K562 (cell line): ENCODE data around the gene DNAJB13. TPM values are rescaled to one million over a fixed set of nuclear protein-coding genes. Genes with fewer than 3 reads are reported as not detected.

ENCODE experiments used
- ATAC-seq: fragments of 200-7000 bp; cut with Tn5 transposase; 3 replicates; pipeline ENCODE4 v1.9.1; 2020; ENCODE audit warnings: moderate library complexity
- BruUV-seq: library from RNA; stranded (reverse); fragments of 400-500 nt; replicated peaks from 2 replicates; lab custom pipeline; 2021; lab: Mats Ljungman, UMichigan
- CTCF ChIA-PET: fragments of 300-600 bp; formaldehyde crosslinking; extraction: SDS; loops from one replicate; lab custom pipeline; 2021; ENCODE audit warnings: low intra/inter-chr PET ratio; lab: Yijun Ruan, JAX
- POLR2A ChIA-PET: fragments of 300-600, 350-650 bp; sonication (Branson Sonifier 250); formaldehyde crosslinking; extraction: SDS; loops from one replicate; lab custom pipeline; 2021; ENCODE audit warnings: antibody characterized with exemption, inconsistent platforms; lab: Yijun Ruan, JAX
- DNase-seq, 4 experiments: peaks; one replicate each; pipeline versions ENCODE4 v3.0.0 to v3.0.0-alpha.2; 2011 to 2018; ENCODE audit warnings: low spot score in 3 of 4, mixed read lengths in 3 of 4; ENCODE audit errors: extremely low read depth in 1 of 4
- FAIRE-seq: peaks from 2 replicates; lab custom pipeline; 2011; peaks lifted over from hg19 to GRCh38; lab: Jason Lieb, UNC
- H2AFZ ChIP-seq: 2 replicates; pipeline ENCODE4 v1.6.0; 2011; ENCODE audit warnings: low read depth, low read length, control low read depth, inconsistent platforms
- H3K27ac ChIP-seq: fragments of 200-600 bp; 3 replicates; pipeline ENCODE4 v1.8.0; 2011; ENCODE audit warnings: low read depth, mild to moderate bottlenecking, control low read depth, inconsistent platforms, low read length, moderate library complexity, mixed read lengths; ENCODE audit errors: extremely low read depth
- H3K27me3 ChIP-seq, 2 experiments: fragments of 300-600 bp in 1 of 2; 2 replicates in 1 of 2; 3 replicates in 1 of 2; pipeline versions ENCODE4 v1.6.0 to v1.8.0; 2011; ENCODE audit warnings: inconsistent platforms in 2 of 2, low read length in 2 of 2, mild to moderate bottlenecking in 1 of 2, mixed read lengths in 1 of 2, moderate library complexity in 1 of 2; ENCODE audit not compliant: control insufficient read depth in 2 of 2, insufficient read depth in 2 of 2
- H3K36me3 ChIP-seq: fragments of 300-600 bp; 3 replicates; pipeline ENCODE4 v1.8.0; 2011; ENCODE audit warnings: mild to moderate bottlenecking, low read length, inconsistent platforms; ENCODE audit not compliant: control insufficient read depth, insufficient read depth
- H3K4me1 ChIP-seq, 2 experiments: fragments of 200-600 bp in 1 of 2; replicated peaks in 1 of 2; 2 replicates in 1 of 2; 3 replicates in 1 of 2; pipeline versions ENCODE4 v1.5.1 to v1.8.0; 2011; ENCODE audit warnings: inconsistent platforms in 2 of 2, low read length in 2 of 2, mild to moderate bottlenecking in 1 of 2, mixed read lengths in 1 of 2, moderate library complexity in 1 of 2; ENCODE audit not compliant: control insufficient read depth in 2 of 2, insufficient read depth in 2 of 2
- H3K4me2 ChIP-seq: 2 replicates; pipeline ENCODE4 v1.6.1; 2011; ENCODE audit warnings: low read length, control low read depth, inconsistent platforms, mixed read lengths; ENCODE audit not compliant: insufficient read depth
- H3K4me3 ChIP-seq: fragments of 200-600 bp; sonication (generic), shearing (Covaris generic); 2 replicates; pipeline ENCODE4 v1.5.1; 2016; ENCODE audit warnings: control low read depth, inconsistent platforms
- H3K79me2 ChIP-seq: fragments of 200-600 bp; 3 replicates; pipeline ENCODE4 v1.8.0; 2011; ENCODE audit warnings: low read length, inconsistent platforms; ENCODE audit not compliant: control insufficient read depth, insufficient read depth
- H3K9ac ChIP-seq, 2 experiments: 2 replicates each; pipeline versions ENCODE4 v1.6.0 to v1.6.1; 2011; ENCODE audit warnings: low read depth in 2 of 2, low read length in 2 of 2, control low read depth in 1 of 2, inconsistent platforms in 1 of 2, mild to moderate bottlenecking in 1 of 2, mixed read lengths in 1 of 2; ENCODE audit not compliant: insufficient read depth in 1 of 2
- H3K9me1 ChIP-seq: one replicate; pipeline ENCODE4 v1.6.0; 2011; ENCODE audit warnings: inconsistent platforms, mild to moderate bottlenecking, low read length, moderate library complexity; ENCODE audit not compliant: control insufficient read depth, insufficient read depth
- H3K9me3 ChIP-seq: replicated peaks from 2 replicates; pipeline ENCODE4 v1.5.1; 2011; ENCODE audit warnings: low read depth, low read length, inconsistent platforms; ENCODE audit not compliant: control insufficient read depth, insufficient read depth
- H4K20me1 ChIP-seq: replicated peaks from 2 replicates; pipeline ENCODE4 v1.6.1; 2011; ENCODE audit warnings: low read length, inconsistent platforms, mixed read lengths; ENCODE audit not compliant: control insufficient read depth, insufficient read depth
- CBFA2T3 ChIP-seq: fragments of 450-650 bp; IDR thresholded peaks from 2 replicates; pipeline ENCODE4 v1.6.1; 2017
- HLTF ChIP-seq: fragments of 450-650 bp; IDR thresholded peaks from 2 replicates; pipeline ENCODE4 v1.6.1; 2016
- HSF4 ChIP-seq: fragments of 250-450 bp; sonication (Bioruptor Pico); IDR thresholded peaks from 2 replicates; pipeline ENCODE4 v2.1.2; 2022; ENCODE audit warnings: mild to moderate bottlenecking, moderate library complexity, borderline replicate concordance
- KDM1A ChIP-seq, 2 experiments: fragments of 450-650 bp; IDR thresholded peaks; 2 replicates each; pipeline ENCODE4 v1.6.1; 2016; ENCODE audit warnings: mild to moderate bottlenecking in 2 of 2
- LCOR ChIP-seq: sonication (generic); formaldehyde crosslinking; IDR thresholded peaks from 2 replicates; pipeline ENCODE4 v1.8.0; 2022; ENCODE audit warnings: mild to moderate bottlenecking, missing genetic modification reagents
- NCOR1 ChIP-seq: fragments of 450-650 bp; IDR thresholded peaks from 2 replicates; pipeline ENCODE4 v1.6.1; 2016; ENCODE audit warnings: mild to moderate bottlenecking, moderate library complexity
- NFYB ChIP-seq: IDR thresholded peaks from 2 replicates; pipeline ENCODE4 v1.6.1; 2011; ENCODE audit warnings: mild to moderate bottlenecking, moderate library complexity; ENCODE audit not compliant: insufficient read length; ENCODE audit errors: extremely low read depth
- NR2C1 ChIP-seq, 2 experiments: fragments of 450-650 bp; IDR thresholded peaks; 2 replicates each; pipeline ENCODE4 v1.6.1; 2017; ENCODE audit warnings: mild to moderate bottlenecking in 2 of 2, antibody characterized with exemption in 1 of 2, inconsistent platforms in 1 of 2, missing compliant biosample characterization in 1 of 2, missing genetic modification characterization in 1 of 2
- TAL1 ChIP-seq: fragments of 450-650 bp; IDR thresholded peaks from 2 replicates; pipeline ENCODE4 v1.6.1; 2016; ENCODE audit warnings: mild to moderate bottlenecking
- TEAD4 ChIP-seq, 2 experiments: sonication (generic) in 1 of 2; formaldehyde crosslinking in 1 of 2; IDR thresholded peaks; 2 replicates each; pipeline versions ENCODE4 v1.6.1 to v1.8.0; 2012 to 2022; ENCODE audit warnings: borderline replicate concordance in 1 of 2, inconsistent platforms in 1 of 2, low read length in 1 of 2, mild to moderate bottlenecking in 1 of 2, missing genetic modification reagents in 1 of 2
- TSC22D4 ChIP-seq: fragments of 450-650 bp; IDR thresholded peaks from 2 replicates; pipeline ENCODE4 v1.6.1; 2016; ENCODE audit warnings: missing genetic modification characterization, missing biosample characterization, control low read depth
- ZMIZ1 ChIP-seq, 2 experiments: fragments of 150-350 bp in 1 of 2; IDR thresholded peaks; 2 replicates each; pipeline ENCODE4 v1.6.1; 2012 to 2016; ENCODE audit warnings: low read depth in 2 of 2, low read length in 2 of 2, mild to moderate bottlenecking in 1 of 2, moderate library complexity in 1 of 2
- WGBS: fragments of 100-300 bp; shearing (Covaris generic); methylation state at CpG from one replicate; pipeline ENCODE4 v1.1.6; 2016; ENCODE audit warnings: low coverage, mixed read lengths; ENCODE audit not compliant: insufficient coverage; ENCODE audit errors: missing lambda C conversion rate; 5-methylcytosine and 5-hydroxymethylcytosine counted together
- in situ Hi-C: fragments of 300-500 bp; cut with MboI; formaldehyde crosslinking; loops from 4 replicates; pipeline ENCODE4 v1.15.0; 2018; ENCODE audit warnings: inconsistent platforms, mixed read lengths
- intact Hi-C: fragments of 100-400 bp; cut with micrococcal nuclease; formaldehyde crosslinking; loops from 2 replicates; pipeline ENCODE4 v1.14.2; 2022
- polyA plus RNA-seq, 8 experiments: library from polyadenylated mRNA; depleted of rRNA in 4 of 8; stranded (reverse) in 5 of 8; unstranded in 3 of 8; fragments of >200 nt; fragmentation: Nextera tagmentation in 2 of 8; fragmentation: Illumina TruSeq in 1 of 8; extraction: Ambion mirVana in 2 of 8; extraction: Trizol in 1 of 8; gene quantifications; 2 replicates each; pipeline versions ENCODE4 v1.2.1 to v1.2.3, GENCODE V29; 2011 to 2014; ENCODE audit warnings: inconsistent platforms in 1 of 8, missing spikeins in 1 of 8
- total RNA-seq, 7 experiments: library from RNA; depleted of rRNA in 6 of 7; stranded (reverse); fragments of >200 nt in 6 of 7; fragmentation: Illumina TruSeq in 2 of 7; extraction: Trizol in 2 of 7; gene quantifications; 2 replicates each; pipeline versions ENCODE4 v1.2.1 to v1.2.3, GENCODE V29; 2011 to 2021; ENCODE audit warnings: low replicate concordance in 1 of 7

The DNAJB13 gene
- total and polyA plus RNA-seq, 9 of the 15 experiments (the other 6 are each of a cell fraction or from before 2014, with no cell fraction given): 0.14 TPM; not detected in 8

DNA sequence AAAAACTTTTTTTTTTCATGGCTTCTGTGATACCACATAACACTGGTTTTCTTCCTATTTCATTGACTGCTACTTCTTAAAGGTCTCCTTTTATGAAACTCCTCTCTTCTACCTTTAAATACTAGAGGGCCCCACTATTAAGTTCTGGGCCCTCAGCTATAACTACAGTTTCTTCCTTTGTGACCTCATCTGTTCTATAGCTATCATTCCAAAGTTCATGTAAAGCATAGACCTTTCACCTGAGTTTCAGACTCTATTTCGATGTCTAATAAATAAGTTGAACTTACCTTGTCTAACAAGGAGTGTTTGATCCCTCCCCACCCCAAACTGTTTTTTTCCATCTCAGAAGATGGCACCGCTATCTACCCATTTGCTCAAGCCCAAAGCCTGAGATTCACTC, 38.8 kb upstream of the DNAJB13 start (continued):
- no peak for TF ChIP-seq TSC22D4 (tag)

DNA sequence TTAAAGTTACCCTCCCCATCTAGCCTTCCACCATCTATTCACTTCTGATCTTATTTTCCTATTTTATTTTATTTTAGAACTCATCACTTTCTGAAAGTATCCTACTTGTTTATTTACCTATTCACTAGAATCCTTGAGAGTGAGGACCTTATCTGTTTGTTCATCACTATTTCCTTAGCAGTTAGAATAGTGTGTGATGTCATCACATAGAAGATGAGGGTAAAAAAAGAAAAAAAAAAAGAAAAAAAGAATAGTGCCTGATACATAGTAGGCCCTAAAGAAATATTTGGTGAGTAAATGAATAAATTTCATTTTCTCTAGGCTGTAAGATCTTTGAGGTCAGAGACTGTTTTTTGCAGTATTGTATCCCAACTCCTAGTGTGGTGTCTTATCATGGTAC, 37.4 kb upstream of the DNAJB13 start:
- DNase-seq: no peak
- Histone ChIP-seq H2AFZ (no peak overlapping the region), H4K20me1 (no peaks in the 10 kb centered on the region), H3K9me1 (no peaks in the 10 kb centered on the region), H3K9me3 (no peaks in the 10 kb centered on the region), H3K27me3 (no peaks in the 10 kb centered on the region), H3K4me1 (peaks cover 0 to 3% of the 10 kb centered on the region in 2 experiments; a peak in 3 of 5 replicates), H3K36me3 (peaks cover 53% of the 10 kb centered on the region), H3K79me2 (no peaks in the 10 kb centered on the region)
- CTCF ChIA-PET: no interaction called here
- no peak for ATAC-seq
- in situ Hi-C loops: no loop called here
- no peak for TF ChIP-seq HLTF
- TF ChIP-seq NFYB: no peak
- TF ChIP-seq HSF4 (CRISPR knock-in tag): no peak
- TF ChIP-seq, all 486 proteins: peak for 0
- Histone ChIP-seq H3K4me2 (no peak overlapping the region), H3K4me3 (no peak overlapping the region), H3K9ac (no peak overlapping the region), H3K27ac (no peak overlapping the region)
- POLR2A ChIA-PET: no interaction called here
- intact Hi-C loops: no loop called here
- BruUV-seq: no TSS peak
- FAIRE-seq: no peak

GRCh38 chr11:73914284-73914683, 36.5 kb upstream of the DNAJB13 start:
- intact Hi-C loops: no loop called here
- TF ChIP-seq TAL1 (peak; percentile 29; the same call in 1 of the 2 replicates), TEAD4 (IDR thresholded peaks at IDR 0.05; ENCODE audit: low read length) (peak; percentile 45; the same call in 1 of the 2 replicates), TEAD4 (CRISPR knock-in tag; IDR thresholded peaks at IDR 0.05; ENCODE audit: borderline replicate concordance) (no peak), CBFA2T3 (peak; percentile 78), LCOR (CRISPR knock-in tag) (no peak), ZMIZ1 (IDR thresholded peaks at IDR 0.05; ENCODE audit: low read depth in 2 of 2, low read length in 2 of 2) (no peak), KDM1A (IDR thresholded peaks at IDR 0.05) (peak in 1 of 2 experiments; percentile 19; a peak in 1 of 4 replicates), NR2C1 (IDR thresholded peaks at IDR 0.05) (peak; percentile 91), NR2C1 (tag; IDR thresholded peaks at IDR 0.05) (peak; percentile 92), NCOR1 (0 out of 2 replicates have a peak, but pooled peaks have one; percentile 23)

More at GRCh38 chr11:73914284-73914683, 36.5 kb upstream of the DNAJB13 start:
- FAIRE-seq (peak; percentile 89), ATAC-seq (peak; percentile 84), DNase-seq (peak; percentile 41 to 71 (median 50))
- Histone ChIP-seq H3K79me2 (no peaks in the 10 kb centered on the region), H3K27me3 (no peaks in the 10 kb centered on the region), H3K4me1 (peaks cover 0 to 3% of the 10 kb centered on the region in 2 experiments; a peak in 3 of 5 replicates), H3K4me3 (no peak overlapping the region), H3K4me2 (no peak overlapping the region), H3K9ac (no peak overlapping the region), H3K9me1 (no peaks in the 10 kb centered on the region), H3K27ac (no peak overlapping the region), H4K20me1 (no peaks in the 10 kb centered on the region), H2AFZ (no peak overlapping the region), H3K9me3 (no peaks in the 10 kb centered on the region), H3K36me3 (peaks cover 60% of the 10 kb centered on the region)
- no TSS peak for BruUV-seq
- in situ Hi-C loops: no loop called here
- 28% methylated on average over 4 of the region's 4 CpGs for WGBS
- ChIA-PET CTCF (no interaction called here), POLR2A (interaction anchor here (0.8 kb wide), 1 partner anchor 14 kb away, joined by 4 read pairs; no protein-coding TSS in a partner anchor)
